Testis (tissue), 2 donors: ENCODE results near the gene MYBPC3.

Experiments used
- CTCF ChIP-seq, 3 experiments: fragments of 450-650 bp in 2 of 3; fragments of 200-600 bp in 1 of 3; sonication (generic) in 1 of 3; IDR thresholded peaks; one replicate each; pipeline ENCODE4 v1.5.1; 2016 to 2019; ENCODE audit warnings: antibody characterized with exemption in 3 of 3, mild to moderate bottlenecking in 2 of 3, moderate library complexity in 1 of 3
- POLR2A ChIP-seq: fragments of 450-650 bp; IDR thresholded peaks from one replicate; pipeline ENCODE4 v1.6.1; 2017; ENCODE audit warnings: antibody characterized with exemption, mild to moderate bottlenecking, moderate library complexity

- TF ChIP-seq POLR2A (no peak), CTCF (IDR thresholded peaks at IDR 0.05) (no peak)
Observed at GRCh38 chr11:47376525-47377371, 24.2 kb upstream of the MYBPC3 start.
